ENCODE measurements around the gene FALEC. TPM values are rescaled to one million over a fixed set of nuclear protein-coding genes. Genes with fewer than 3 reads are reported as not detected.

The FALEC gene
- total and polyA plus RNA-seq, 9 of the 15 experiments (the other 6 are each of a cell fraction or from before 2014, with no cell fraction given), result 0.15 to 1.8 (median 0.53) TPM; not detected in 5

- TF ChIP-seq ZNF318 (IDR thresholded peaks at IDR 0.05; ENCODE audit: borderline replicate concordance in 1 of 2, low read depth in 1 of 2), result no peak
- peak; percentile 13; the same call in 1 of the 2 replicates for TF ChIP-seq POLR2A (conservative IDR thresholded peaks at IDR 0.05)
- TF ChIP-seq SREBF1 (IDR thresholded peaks at IDR 0.05; ENCODE audit: borderline replicate concordance, low read depth, low read length), result no peak
- TF ChIP-seq ZNF592 (IDR thresholded peaks at IDR 0.05), result no peak
- 0 out of 2 replicates have a peak, but pooled peaks have one; percentile 10 for TF ChIP-seq DPF2 (IDR thresholded peaks at IDR 0.05)
- no peak for TF ChIP-seq MEF2A (IDR thresholded peaks at IDR 0.05; ENCODE audit: control insufficient read depth, low read depth, low read length)
- TF ChIP-seq NKRF (IDR thresholded peaks at IDR 0.05; ENCODE audit: borderline replicate concordance), result no peak
- TF ChIP-seq ELK3 (CRISPR knock-in tag; IDR thresholded peaks at IDR 0.05), result 0 out of 2 replicates have a peak, but pooled peaks have one; percentile 48
Measured at GRCh38 chr1:150562446-150563339, 47.1 kb downstream of the FALEC start (continued).

Data from K562 (cell line).